Left ventricle myocardium inferior (tissue), 1 donor: ENCODE measurements around the gene CEACAM19. TPM values are rescaled to one million over a fixed set of nuclear protein-coding genes. Genes with fewer than 3 reads are reported as not detected.
A peak's percentile ranks its signal among the peaks of the same experiment; 100 is the strongest.

Experiments
- DNase-seq: peaks from one replicate; pipeline ENCODE4 v3.0.0-alpha.2; 2020
- H3K27ac ChIP-seq: fragments of 200-600 bp; replicated peaks from 2 replicates; pipeline ENCODE4 v1.8.0; 2021
- H3K27me3 ChIP-seq: fragments of 200-600 bp; 2 replicates; pipeline ENCODE4 v1.8.0; 2021; ENCODE audit warnings: low read depth
- H3K36me3 ChIP-seq: fragments of 200-600 bp; 2 replicates; pipeline ENCODE4 v1.8.0; 2021
- H3K4me1 ChIP-seq: fragments of 200-600 bp; 2 replicates; pipeline ENCODE4 v1.8.0; 2021
- H3K4me3 ChIP-seq: fragments of 200-600 bp; 2 replicates; pipeline ENCODE4 v1.8.0; 2021; ENCODE audit warnings: mild to moderate bottlenecking, moderate library complexity
- H3K9me3 ChIP-seq: fragments of 200-600 bp; replicated peaks from 2 replicates; pipeline ENCODE4 v1.8.0; 2021
- intact Hi-C: fragments of 100-400 bp; cut with micrococcal nuclease; formaldehyde crosslinking; loops from one replicate; pipeline ENCODE4 v1.11.0; 2022
- total RNA-seq: library from RNA; stranded (reverse); fragmentation: NEBNext Ultra II Directional; extraction: Animal tissue kit (Norgen Biotek cat#: 25700); gene quantifications from one replicate; pipeline ENCODE4 v1.2.1, GENCODE V29; 2021
- TF ChIP-seq, protein P1 (sequence below): fragments of 200-600 bp; IDR thresholded peaks from 2 replicates; pipeline ENCODE4 v1.8.0; 2021; ENCODE audit warnings: antibody characterized with exemption, mild to moderate bottlenecking, borderline replicate concordance
- donor health status: DM: no; HTN: yes; CAD: no; lungs with severe emphysema.

CEACAM19 gene
- total RNA-seq, 1 donor from 2014 or later, result 2.2 TPM

DNA sequence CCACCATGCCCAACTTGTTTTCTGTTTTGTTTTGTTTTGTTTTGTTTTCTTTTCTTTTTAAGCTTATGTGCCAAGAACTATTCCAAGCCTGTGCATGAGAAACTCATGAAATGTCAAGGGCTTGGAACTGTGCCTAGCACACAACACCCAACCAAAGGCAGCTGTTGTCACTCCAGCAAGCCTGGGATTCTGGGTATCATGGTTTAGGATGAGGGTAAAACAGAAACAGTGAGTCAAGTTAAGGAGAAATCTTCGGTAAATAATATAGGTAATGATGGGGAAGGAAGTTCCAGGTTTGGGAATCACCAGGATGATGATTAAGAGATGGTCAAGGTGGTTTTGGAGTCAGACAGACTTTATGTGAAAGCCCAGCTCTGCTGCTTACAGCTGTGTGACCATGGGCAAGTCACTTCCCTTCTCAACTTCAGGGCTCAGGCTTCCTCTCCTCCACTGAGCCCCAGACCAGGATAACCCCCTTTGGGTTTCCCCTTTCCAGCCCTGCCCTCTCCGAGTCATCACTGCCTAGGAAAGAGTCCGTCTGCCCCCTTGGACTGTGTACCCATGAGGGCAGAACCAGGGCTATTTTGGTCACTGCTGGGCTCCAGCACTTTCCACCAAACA is 22.5 kb upstream of the CEACAM19 start:
- no peak overlapping the region for H3K4me3 ChIP-seq
- peaks cover 47% of the 10 kb centered on the region for H3K36me3 ChIP-seq
- no peaks in the 10 kb centered on the region for H3K27me3 ChIP-seq
- H3K4me1 ChIP-seq, result peaks cover 59% of the 10 kb centered on the region
- peak; percentile 31 for DNase-seq
- H3K9me3 ChIP-seq, result no peaks in the 10 kb centered on the region
- TF ChIP-seq, protein P1, sequence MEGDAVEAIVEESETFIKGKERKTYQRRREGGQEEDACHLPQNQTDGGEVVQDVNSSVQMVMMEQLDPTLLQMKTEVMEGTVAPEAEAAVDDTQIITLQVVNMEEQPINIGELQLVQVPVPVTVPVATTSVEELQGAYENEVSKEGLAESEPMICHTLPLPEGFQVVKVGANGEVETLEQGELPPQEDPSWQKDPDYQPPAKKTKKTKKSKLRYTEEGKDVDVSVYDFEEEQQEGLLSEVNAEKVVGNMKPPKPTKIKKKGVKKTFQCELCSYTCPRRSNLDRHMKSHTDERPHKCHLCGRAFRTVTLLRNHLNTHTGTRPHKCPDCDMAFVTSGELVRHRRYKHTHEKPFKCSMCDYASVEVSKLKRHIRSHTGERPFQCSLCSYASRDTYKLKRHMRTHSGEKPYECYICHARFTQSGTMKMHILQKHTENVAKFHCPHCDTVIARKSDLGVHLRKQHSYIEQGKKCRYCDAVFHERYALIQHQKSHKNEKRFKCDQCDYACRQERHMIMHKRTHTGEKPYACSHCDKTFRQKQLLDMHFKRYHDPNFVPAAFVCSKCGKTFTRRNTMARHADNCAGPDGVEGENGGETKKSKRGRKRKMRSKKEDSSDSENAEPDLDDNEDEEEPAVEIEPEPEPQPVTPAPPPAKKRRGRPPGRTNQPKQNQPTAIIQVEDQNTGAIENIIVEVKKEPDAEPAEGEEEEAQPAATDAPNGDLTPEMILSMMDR, result no peak
- peak overlapping the region; percentile 84 for H3K27ac ChIP-seq
- intact Hi-C loops, result no loop called here

DNA sequence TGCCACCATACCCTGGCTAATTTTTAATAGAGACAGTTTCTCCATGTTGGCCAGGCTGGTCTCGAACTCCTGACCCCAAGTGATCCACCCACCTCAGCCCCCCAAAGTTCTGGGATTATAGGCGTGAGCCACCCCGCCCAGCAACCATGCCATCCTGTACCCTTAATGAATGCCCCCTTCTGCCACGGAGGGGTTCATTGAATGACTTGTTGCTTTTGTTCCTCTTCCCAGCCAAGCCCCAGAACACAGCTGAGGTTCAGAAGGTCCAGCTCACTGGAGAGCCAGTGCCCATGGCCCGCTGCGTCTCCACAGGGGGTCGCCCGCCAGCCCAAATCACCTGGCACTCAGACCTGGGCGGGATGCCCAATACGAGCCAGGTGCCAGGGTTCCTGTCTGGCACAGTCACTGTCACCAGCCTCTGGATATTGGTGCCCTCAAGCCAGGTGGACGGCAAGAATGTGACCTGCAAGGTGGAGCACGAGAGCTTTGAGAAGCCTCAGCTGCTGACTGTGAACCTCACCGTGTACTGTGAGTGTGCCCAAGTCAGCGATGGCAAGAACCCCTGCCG is 21.6 kb upstream of the CEACAM19 start:
- no peaks in the 10 kb centered on the region for H3K27me3 ChIP-seq
- TF ChIP-seq, protein P1, result no peak
- H3K27ac ChIP-seq, result peak overlapping the region; percentile 84
- intact Hi-C loops, result no loop called here
- no peaks in the 10 kb centered on the region for H3K9me3 ChIP-seq
- H3K4me3 ChIP-seq, result no peak overlapping the region
- H3K4me1 ChIP-seq, result peaks cover 54% of the 10 kb centered on the region
- H3K36me3 ChIP-seq, result peaks cover 48% of the 10 kb centered on the region
- no peak for DNase-seq

DNA sequence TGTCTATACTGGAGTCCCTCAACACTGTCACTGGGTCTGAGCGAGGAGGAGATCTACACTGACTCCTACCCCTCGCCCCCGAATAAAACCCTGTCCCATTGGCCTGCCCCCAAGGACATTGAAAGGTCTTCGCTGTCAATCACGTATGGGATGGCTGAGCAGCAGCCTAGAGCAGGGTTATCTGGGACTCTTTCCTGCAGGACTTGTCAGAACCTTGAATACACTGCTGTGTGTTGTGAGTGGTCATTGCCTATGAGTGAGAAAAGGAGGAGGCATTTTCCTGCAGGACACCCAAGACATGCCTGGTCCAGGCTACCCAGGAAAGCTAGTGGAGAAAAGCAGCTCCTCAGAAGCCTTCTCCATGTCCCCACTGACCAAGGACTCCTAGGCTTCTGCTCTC is 17.9 kb upstream of the CEACAM19 start:
- Histone ChIP-seq H3K27ac (no peak overlapping the region), H3K4me1 (peaks cover 31% of the 10 kb centered on the region), H3K36me3 (peaks cover 79% of the 10 kb centered on the region), H3K4me3 (no peak overlapping the region), H3K9me3 (no peaks in the 10 kb centered on the region), H3K27me3 (no peaks in the 10 kb centered on the region)
- TF ChIP-seq, protein P1, result no peak
- intact Hi-C loops, result no loop called here
- DNase-seq, result no peak

DNA sequence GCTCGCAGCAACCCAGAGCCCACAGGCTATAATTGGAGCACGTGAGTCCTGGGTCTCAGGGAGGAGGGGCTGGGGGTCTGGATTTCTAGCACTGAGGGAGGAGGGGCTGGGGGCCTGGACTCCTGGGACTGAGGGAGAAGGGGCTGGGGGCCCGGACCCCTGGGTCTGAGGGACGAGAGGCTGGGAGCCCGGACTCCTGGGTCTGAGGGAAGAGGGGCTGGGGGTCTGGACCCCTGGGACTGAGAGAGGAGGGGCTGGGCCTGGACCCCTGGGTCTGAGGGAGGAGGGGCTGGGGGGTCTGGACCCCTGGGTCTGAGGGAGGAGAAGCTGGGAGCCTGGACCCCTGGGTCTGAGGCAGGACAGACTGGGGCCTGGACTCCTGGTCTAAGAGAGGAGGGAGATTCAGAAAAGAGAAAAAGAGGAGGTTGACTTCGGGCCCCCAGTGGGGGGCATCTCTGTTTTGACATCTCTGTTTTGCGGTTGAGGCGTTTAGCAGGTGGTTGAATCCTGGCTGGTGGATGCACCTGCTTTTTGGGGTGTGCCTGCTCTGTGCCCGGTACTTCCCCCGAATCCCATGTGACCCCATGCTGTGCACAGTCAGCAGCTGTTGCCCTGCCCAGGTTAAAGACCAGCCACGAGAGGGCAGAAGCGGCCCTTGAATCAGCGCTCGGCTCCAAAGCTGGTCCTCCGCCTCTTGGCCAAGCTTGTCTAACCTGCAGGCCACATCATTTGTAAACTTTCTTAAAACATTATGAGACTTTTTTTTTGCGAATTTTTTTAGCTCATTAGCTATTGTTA is 17.1 kb upstream of the CEACAM19 start:
- Histone ChIP-seq H3K27me3 (no peaks in the 10 kb centered on the region), H3K9me3 (no peaks in the 10 kb centered on the region), H3K27ac (no peak overlapping the region), H3K4me1 (peaks cover 23% of the 10 kb centered on the region), H3K4me3 (no peak overlapping the region), H3K36me3 (peaks cover 83% of the 10 kb centered on the region)
- TF ChIP-seq, protein P1, result peak; percentile 73
- intact Hi-C loops, result no loop called here
- peak; percentile 68 for DNase-seq

DNA sequence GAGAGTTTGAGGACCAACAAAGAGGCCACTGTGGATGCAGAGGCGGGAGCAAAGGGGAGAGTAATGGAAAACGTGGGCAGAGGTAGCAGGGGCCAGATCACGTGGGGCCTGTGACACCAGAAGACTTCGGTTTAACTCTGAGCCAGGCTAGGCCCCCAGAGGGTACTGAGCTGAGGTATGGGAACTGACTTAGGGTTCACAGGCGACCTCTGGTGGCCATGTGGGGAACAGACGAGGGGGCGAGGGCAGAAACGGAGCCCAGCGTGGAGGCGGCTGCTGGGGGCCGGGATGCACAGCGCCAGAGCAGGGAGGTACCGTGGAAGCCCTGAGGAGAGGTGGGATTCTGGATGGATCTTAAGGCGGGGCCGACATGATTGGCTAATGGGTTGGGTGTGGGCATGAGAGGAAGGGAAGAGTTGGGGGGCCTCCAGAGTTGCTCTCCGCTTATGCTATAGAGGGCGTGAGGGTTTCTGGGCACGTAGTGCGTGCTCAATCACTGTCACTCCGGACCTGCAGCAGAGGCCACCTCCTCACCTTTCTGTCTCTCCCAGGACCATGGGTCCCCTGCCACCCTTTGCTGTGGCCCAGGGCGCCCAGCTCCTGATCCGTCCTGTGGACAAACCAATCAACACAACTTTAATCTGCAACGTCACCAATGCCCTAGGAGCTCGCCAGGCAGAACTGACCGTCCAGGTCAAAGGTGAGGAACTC is 13.9 kb upstream of the CEACAM19 start:
- peak; percentile 59 for DNase-seq
- no peaks in the 10 kb centered on the region for H3K27me3 ChIP-seq
- H3K9me3 ChIP-seq, result no peaks in the 10 kb centered on the region
- no peak overlapping the region for H3K4me3 ChIP-seq
- no peak overlapping the region for H3K27ac ChIP-seq
- peaks cover 12% of the 10 kb centered on the region for H3K4me1 ChIP-seq
- intact Hi-C loops, result loop anchor here (2.0 kb wide), 1 partner anchor 83 kb away; no protein-coding TSS in a partner anchor
- TF ChIP-seq, protein P1, result peak; percentile 95
- peaks cover 86% of the 10 kb centered on the region for H3K36me3 ChIP-seq
